HepG2 (cell line): ENCODE results near the gene LINS1. TPM values are rescaled to one million over a fixed set of nuclear protein-coding genes. Genes with fewer than 3 reads are reported as not detected.

ENCODE experiments used
- CREB1 ChIP-seq, 2 experiments: fragments of 450-650 bp in 1 of 2; IDR thresholded peaks; 2 replicates each; pipeline ENCODE4 v1.6.1; 2016 to 2017; ENCODE audit warnings: control low read depth in 1 of 2, mild to moderate bottlenecking in 1 of 2, missing compliant biosample characterization in 1 of 2, missing genetic modification characterization in 1 of 2
- GABPB1 ChIP-seq: IDR thresholded peaks from 2 replicates; pipeline ENCODE4 v1.6.1; 2016; ENCODE audit warnings: mild to moderate bottlenecking, missing genetic modification reagents, moderate library complexity, missing compliant biosample characterization
- GPN1 ChIP-seq: sonication (generic); formaldehyde crosslinking; IDR thresholded peaks from 2 replicates; pipeline ENCODE4 v1.5.1; 2020; ENCODE audit warnings: missing genetic modification reagents, borderline replicate concordance
- KLF12 ChIP-seq: sonication (generic); formaldehyde crosslinking; IDR thresholded peaks from 2 replicates; pipeline ENCODE4 v1.4.0; 2020; ENCODE audit warnings: missing genetic modification reagents, borderline replicate concordance
- SMYD3 ChIP-seq: sonication (generic); formaldehyde crosslinking; IDR thresholded peaks from 2 replicates; pipeline ENCODE4 v1.8.1; 2023; ENCODE audit warnings: mild to moderate bottlenecking, missing genetic modification reagents
- ZNF431 ChIP-seq: sonication (generic); formaldehyde crosslinking; IDR thresholded peaks from 2 replicates; pipeline ENCODE4 v1.9.0; 2022; ENCODE audit warnings: missing genetic modification reagents, low read depth, mild to moderate bottlenecking, borderline replicate concordance
- ZNF572 ChIP-seq: sonication (generic); formaldehyde crosslinking; IDR thresholded peaks from 2 replicates; pipeline ENCODE4 v1.5.1; 2020; ENCODE audit warnings: mild to moderate bottlenecking, missing genetic modification reagents
- polyA plus RNA-seq, 8 experiments: library from polyadenylated mRNA; depleted of rRNA in 3 of 8; stranded (reverse) in 7 of 8; unstranded in 1 of 8; fragments of >200 nt; fragmentation: Illumina TruSeq in 4 of 8; extraction: Trizol in 4 of 8; gene quantifications; 2 replicates each; pipeline versions ENCODE4 v1.2.1 to v1.2.3, GENCODE V29; 2011 to 2016; ENCODE audit warnings: low read depth in 4 of 8, missing spikeins in 1 of 8, mixed read lengths in 1 of 8; ENCODE audit not compliant: insufficient read depth in 1 of 8
- total RNA-seq, 5 experiments: library from RNA; depleted of rRNA; stranded (reverse); fragments of >200 nt; fragmentation: Illumina TruSeq; extraction: Trizol; gene quantifications; 2 replicates each; pipeline ENCODE4 v1.2.3, GENCODE V29; 2016; ENCODE audit warnings: low read depth in 1 of 5
- TF ChIP-seq, protein P1 (sequence below): IDR thresholded peaks from 2 replicates; pipeline ENCODE4 v1.6.1; 2012; ENCODE audit warnings: low read length, improper control_type of control experiment
- TF ChIP-seq, protein P2 (sequence below): sonication (generic); formaldehyde crosslinking; IDR thresholded peaks from 2 replicates; pipeline ENCODE4 v1.4.0; 2020; ENCODE audit warnings: missing genetic modification reagents, borderline replicate concordance
- TF ChIP-seq, protein P3 (sequence below): sonication (generic); formaldehyde crosslinking; IDR thresholded peaks from 2 replicates; pipeline ENCODE4 v1.8.1; 2022; ENCODE audit warnings: mild to moderate bottlenecking, missing genetic modification reagents
- TF ChIP-seq, protein P4 (sequence below): sonication (generic); formaldehyde crosslinking; IDR thresholded peaks from 2 replicates; pipeline ENCODE4 v1.5.0; 2020; ENCODE audit warnings: mild to moderate bottlenecking, missing genetic modification reagents
- TF ChIP-seq, protein P5 (sequence below), 2 experiments: sonication (generic) in 1 of 2; formaldehyde crosslinking in 1 of 2; IDR thresholded peaks; 2 replicates each; pipeline versions ENCODE4 v1.5.1 to v1.6.1; 2011 to 2020; ENCODE audit warnings: borderline replicate concordance in 1 of 2, low read depth in 1 of 2, low read length in 1 of 2, mild to moderate bottlenecking in 1 of 2, missing genetic modification reagents in 1 of 2, moderate library complexity in 1 of 2

The LINS1 gene
- total and polyA plus RNA-seq, 2 of the 13 experiments (the other 11 are each of a cell fraction or from before 2014, with no cell fraction given): 9.8 to 10.4 TPM

DNA sequence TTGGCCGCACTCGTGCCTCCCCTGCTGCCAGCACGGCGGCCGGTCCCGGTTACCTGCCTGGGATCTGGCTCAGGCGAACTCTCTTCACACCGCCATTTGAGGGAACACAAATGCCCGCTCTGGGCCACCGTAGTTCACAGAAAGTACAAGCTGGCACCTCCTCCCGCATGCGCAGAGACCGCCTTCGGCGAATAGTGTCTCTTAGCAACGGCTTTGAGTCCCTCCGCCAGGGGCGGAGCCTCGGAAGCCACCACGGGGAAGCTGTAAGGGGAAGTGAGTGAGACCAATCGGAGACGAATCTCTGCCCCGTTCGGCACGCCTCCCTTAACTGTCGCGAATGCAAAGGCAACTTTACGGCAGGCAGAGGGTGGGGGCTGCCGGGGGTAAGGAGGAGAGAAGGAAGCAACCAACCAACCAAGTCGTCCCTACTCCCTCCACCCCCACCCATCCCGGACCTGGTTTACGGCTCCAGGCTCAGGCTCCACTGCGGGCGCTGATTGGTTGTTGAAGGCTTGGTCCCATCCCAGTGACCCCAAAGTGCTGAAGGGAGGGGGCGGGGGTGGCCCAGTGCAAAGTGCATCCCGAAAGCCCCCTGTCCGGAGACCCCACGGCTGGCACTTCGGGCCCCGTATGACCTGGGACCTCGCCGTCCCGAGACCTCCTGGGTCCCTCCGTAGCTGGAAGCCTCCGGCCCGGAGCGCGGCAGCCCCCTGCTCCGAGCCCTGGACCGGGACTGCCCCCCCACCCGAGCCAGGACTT, at the start of gene LINS1, which contains the start of gene ASB7 (continued):
- TF ChIP-seq, protein P1, sequence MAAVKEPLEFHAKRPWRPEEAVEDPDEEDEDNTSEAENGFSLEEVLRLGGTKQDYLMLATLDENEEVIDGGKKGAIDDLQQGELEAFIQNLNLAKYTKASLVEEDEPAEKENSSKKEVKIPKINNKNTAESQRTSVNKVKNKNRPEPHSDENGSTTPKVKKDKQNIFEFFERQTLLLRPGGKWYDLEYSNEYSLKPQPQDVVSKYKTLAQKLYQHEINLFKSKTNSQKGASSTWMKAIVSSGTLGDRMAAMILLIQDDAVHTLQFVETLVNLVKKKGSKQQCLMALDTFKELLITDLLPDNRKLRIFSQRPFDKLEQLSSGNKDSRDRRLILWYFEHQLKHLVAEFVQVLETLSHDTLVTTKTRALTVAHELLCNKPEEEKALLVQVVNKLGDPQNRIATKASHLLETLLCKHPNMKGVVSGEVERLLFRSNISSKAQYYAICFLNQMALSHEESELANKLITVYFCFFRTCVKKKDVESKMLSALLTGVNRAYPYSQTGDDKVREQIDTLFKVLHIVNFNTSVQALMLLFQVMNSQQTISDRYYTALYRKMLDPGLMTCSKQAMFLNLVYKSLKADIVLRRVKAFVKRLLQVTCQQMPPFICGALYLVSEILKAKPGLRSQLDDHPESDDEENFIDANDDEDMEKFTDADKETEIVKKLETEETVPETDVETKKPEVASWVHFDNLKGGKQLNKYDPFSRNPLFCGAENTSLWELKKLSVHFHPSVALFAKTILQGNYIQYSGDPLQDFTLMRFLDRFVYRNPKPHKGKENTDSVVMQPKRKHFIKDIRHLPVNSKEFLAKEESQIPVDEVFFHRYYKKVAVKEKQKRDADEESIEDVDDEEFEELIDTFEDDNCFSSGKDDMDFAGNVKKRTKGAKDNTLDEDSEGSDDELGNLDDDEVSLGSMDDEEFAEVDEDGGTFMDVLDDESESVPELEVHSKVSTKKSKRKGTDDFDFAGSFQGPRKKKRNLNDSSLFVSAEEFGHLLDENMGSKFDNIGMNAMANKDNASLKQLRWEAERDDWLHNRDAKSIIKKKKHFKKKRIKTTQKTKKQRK: no peak
- TF ChIP-seq KLF12 (CRISPR knock-in tag) (no peak), ZNF431 (CRISPR knock-in tag) (no peak), GPN1 (CRISPR knock-in tag) (no peak), GABPB1 (CRISPR knock-in tag) (peak; percentile 84), CREB1 (IDR thresholded peaks at IDR 0.05) (peak; percentile 39; the same call in 1 of the 2 replicates), CREB1 (CRISPR knock-in tag; IDR thresholded peaks at IDR 0.05) (peak; percentile 78), ZNF572 (CRISPR knock-in tag) (0 out of 2 replicates have a peak, but pooled peaks have one; percentile 69), SMYD3 (CRISPR knock-in tag) (no peak)
- TF ChIP-seq, protein P2, sequence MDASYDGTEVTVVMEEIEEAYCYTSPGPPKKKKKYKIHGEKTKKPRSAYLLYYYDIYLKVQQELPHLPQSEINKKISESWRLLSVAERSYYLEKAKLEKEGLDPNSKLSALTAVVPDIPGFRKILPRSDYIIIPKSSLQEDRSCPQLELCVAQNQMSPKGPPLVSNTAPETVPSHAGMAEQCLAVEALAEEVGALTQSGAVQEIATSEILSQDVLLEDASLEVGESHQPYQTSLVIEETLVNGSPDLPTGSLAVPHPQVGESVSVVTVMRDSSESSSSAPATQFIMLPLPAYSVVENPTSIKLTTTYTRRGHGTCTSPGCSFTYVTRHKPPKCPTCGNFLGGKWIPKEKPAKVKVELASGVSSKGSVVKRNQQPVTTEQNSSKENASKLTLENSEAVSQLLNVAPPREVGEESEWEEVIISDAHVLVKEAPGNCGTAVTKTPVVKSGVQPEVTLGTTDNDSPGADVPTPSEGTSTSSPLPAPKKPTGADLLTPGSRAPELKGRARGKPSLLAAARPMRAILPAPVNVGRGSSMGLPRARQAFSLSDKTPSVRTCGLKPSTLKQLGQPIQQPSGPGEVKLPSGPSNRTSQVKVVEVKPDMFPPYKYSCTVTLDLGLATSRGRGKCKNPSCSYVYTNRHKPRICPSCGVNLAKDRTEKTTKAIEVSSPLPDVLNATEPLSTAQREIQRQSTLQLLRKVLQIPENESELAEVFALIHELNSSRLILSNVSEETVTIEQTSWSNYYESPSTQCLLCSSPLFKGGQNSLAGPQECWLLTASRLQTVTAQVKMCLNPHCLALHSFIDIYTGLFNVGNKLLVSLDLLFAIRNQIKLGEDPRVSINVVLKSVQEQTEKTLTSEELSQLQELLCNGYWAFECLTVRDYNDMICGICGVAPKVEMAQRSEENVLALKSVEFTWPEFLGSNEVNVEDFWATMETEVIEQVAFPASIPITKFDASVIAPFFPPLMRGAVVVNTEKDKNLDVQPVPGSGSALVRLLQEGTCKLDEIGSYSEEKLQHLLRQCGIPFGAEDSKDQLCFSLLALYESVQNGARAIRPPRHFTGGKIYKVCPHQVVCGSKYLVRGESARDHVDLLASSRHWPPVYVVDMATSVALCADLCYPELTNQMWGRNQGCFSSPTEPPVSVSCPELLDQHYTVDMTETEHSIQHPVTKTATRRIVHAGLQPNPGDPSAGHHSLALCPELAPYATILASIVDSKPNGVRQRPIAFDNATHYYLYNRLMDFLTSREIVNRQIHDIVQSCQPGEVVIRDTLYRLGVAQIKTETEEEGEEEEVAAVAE (CRISPR knock-in tag): peak; percentile 96
- TF ChIP-seq, protein P3, sequence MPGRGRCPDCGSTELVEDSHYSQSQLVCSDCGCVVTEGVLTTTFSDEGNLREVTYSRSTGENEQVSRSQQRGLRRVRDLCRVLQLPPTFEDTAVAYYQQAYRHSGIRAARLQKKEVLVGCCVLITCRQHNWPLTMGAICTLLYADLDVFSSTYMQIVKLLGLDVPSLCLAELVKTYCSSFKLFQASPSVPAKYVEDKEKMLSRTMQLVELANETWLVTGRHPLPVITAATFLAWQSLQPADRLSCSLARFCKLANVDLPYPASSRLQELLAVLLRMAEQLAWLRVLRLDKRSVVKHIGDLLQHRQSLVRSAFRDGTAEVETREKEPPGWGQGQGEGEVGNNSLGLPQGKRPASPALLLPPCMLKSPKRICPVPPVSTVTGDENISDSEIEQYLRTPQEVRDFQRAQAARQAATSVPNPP: no peak
- TF ChIP-seq, protein P4, sequence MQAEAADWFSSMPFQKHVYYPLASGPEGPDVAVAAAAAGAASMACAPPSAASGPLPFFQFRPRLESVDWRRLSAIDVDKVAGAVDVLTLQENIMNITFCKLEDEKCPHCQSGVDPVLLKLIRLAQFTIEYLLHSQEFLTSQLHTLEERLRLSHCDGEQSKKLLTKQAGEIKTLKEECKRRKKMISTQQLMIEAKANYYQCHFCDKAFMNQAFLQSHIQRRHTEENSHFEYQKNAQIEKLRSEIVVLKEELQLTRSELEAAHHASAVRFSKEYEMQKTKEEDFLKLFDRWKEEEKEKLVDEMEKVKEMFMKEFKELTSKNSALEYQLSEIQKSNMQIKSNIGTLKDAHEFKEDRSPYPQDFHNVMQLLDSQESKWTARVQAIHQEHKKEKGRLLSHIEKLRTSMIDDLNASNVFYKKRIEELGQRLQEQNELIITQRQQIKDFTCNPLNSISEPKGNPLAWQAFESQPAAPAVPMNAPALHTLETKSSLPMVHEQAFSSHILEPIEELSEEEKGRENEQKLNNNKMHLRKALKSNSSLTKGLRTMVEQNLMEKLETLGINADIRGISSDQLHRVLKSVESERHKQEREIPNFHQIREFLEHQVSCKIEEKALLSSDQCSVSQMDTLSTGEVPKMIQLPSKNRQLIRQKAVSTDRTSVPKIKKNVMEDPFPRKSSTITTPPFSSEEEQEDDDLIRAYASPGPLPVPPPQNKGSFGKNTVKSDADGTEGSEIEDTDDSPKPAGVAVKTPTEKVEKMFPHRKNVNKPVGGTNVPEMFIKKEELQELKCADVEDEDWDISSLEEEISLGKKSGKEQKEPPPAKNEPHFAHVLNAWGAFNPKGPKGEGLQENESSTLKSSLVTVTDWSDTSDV (CRISPR knock-in tag): no peak
- TF ChIP-seq, protein P5, sequence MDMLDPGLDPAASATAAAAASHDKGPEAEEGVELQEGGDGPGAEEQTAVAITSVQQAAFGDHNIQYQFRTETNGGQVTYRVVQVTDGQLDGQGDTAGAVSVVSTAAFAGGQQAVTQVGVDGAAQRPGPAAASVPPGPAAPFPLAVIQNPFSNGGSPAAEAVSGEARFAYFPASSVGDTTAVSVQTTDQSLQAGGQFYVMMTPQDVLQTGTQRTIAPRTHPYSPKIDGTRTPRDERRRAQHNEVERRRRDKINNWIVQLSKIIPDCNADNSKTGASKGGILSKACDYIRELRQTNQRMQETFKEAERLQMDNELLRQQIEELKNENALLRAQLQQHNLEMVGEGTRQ (IDR thresholded peaks at IDR 0.05; ENCODE audit: low read depth, low read length): no peak
- TF ChIP-seq, protein P5 (CRISPR knock-in tag; IDR thresholded peaks at IDR 0.05; ENCODE audit: borderline replicate concordance): no peak
